CD4-positive, alpha-beta T cell treated with Interleukin-4 for 4 hours (primary cell): Measurements from ENCODE around the gene SYN1.
"Not testable (repeated sequence)": the region's sequence is repeated elsewhere in the genome, so short reads cannot be mapped to it uniquely, and the experiment has no call there.

Experiments used
- DNase-seq: peaks from one replicate; pipeline ENCODE4 v3.0.0-alpha.2; 2020

The SYN1 gene

GRCh38 chrX:47633689-47634590, 14.3 kb upstream of the SYN1 start:
- DNase-seq: no peak

- no peak for DNase-seq
These were observed 13.0 kb upstream of the SYN1 start for GRCh38 chrX:47632666-47633065.

GRCh38 chrX:47631676-47632075, 12.0 kb upstream of the SYN1 start:
- no peak for DNase-seq

- DNase-seq: peak; percentile 13
These were observed 10.0 kb upstream of the SYN1 start, which contains the start of gene CFP for GRCh38 chrX:47629419-47630200. CFP (minus strand) TSS chrX:47629930; CDS start chrX:47629844, 86 bp downstream.

- peak; percentile 11 for DNase-seq
These were observed 9.3 kb upstream of the SYN1 start for GRCh38 chrX:47628982-47629381.

GRCh38 chrX:47625365-47625764, 5.7 kb upstream of the SYN1 start:
- no peak for DNase-seq

- DNase-seq: peak; percentile 33
These were observed 3.9 kb upstream of the SYN1 start for GRCh38 chrX:47623540-47624027.

GRCh38 chrX:47621851-47622250, 2.2 kb upstream of the SYN1 start:
- DNase-seq: no peak

GRCh38 chrX:47620303-47620685, 637 bp upstream of the SYN1 start:
- no peak for DNase-seq

GRCh38 chrX:47618923-47619485, 653 bp downstream of the SYN1 start:
- DNase-seq: no peak

GRCh38 chrX:47614618-47615017, 5.0 kb downstream of the SYN1 start:
- DNase-seq: no peak

GRCh38 chrX:47613082-47613481, 6.6 kb downstream of the SYN1 start:
- DNase-seq: no peak

GRCh38 chrX:47612418-47612817, 7.2 kb downstream of the SYN1 start:
- DNase-seq: no peak

GRCh38 chrX:47611926-47612325, 7.7 kb downstream of the SYN1 start:
- no peak for DNase-seq

- DNase-seq: no peak
These were observed 8.2 kb downstream of the SYN1 start for GRCh38 chrX:47611489-47611888.

- no peak for DNase-seq
These were observed 9.1 kb downstream of the SYN1 start for GRCh38 chrX:47610511-47610910.

- no peak for DNase-seq
These were observed 11.4 kb downstream of the SYN1 start for GRCh38 chrX:47608130-47608810.

- no peak for DNase-seq
These were observed 12.6 kb downstream of the SYN1 start for GRCh38 chrX:47607091-47607490.

GRCh38 chrX:47605024-47605423, 14.6 kb downstream of the SYN1 start:
- DNase-seq: no peak

- DNase-seq: not testable (repeated sequence)
These were observed 16.5 kb downstream of the SYN1 start for GRCh38 chrX:47603125-47603524.

GRCh38 chrX:47597222-47597621, 22.4 kb downstream of the SYN1 start:
- no peak for DNase-seq

GRCh38 chrX:47596256-47596655, 23.4 kb downstream of the SYN1 start:
- DNase-seq: no peak

GRCh38 chrX:47595716-47596251, 23.9 kb downstream of the SYN1 start:
- peak; percentile 4 for DNase-seq
